Right atrium auricular region (tissue), 2 donors: ENCODE measurements around the gene DLAT. TPM values are rescaled to one million over a fixed set of nuclear protein-coding genes. Genes with fewer than 3 reads are reported as not detected.
"Not testable (repeated sequence)": the region's sequence is repeated elsewhere in the genome, so short reads cannot be mapped to it uniquely, and the experiment has no call there.

Source experiments
- DNase-seq: peaks from one replicate; pipeline ENCODE4 v3.0.0-alpha.2; 2019; ENCODE audit warnings: low spot score
- H3K27ac ChIP-seq, 2 donors: fragments of 200-600 bp; sonication (generic); 1 replicate in 1 of 2; 2 replicates in 1 of 2; pipeline ENCODE4 v1.5.1; 2016 to 2019
- H3K27me3 ChIP-seq, 2 donors: fragments of 200-600 bp; sonication (generic); one replicate each; pipeline versions ENCODE4 v1.5.1 to v1.6.0; 2017 to 2019
- H3K36me3 ChIP-seq: fragments of 200-600 bp; sonication (generic); one replicate; pipeline ENCODE4 v1.5.1; 2016
- H3K4me1 ChIP-seq, 2 donors: fragments of 200-600 bp; sonication (generic); one replicate each; pipeline versions ENCODE4 v1.5.1 to v1.6.0; 2017 to 2019
- H3K4me3 ChIP-seq, 2 donors: fragments of 200-600 bp; sonication (generic); 1 replicate in 1 of 2; 2 replicates in 1 of 2; pipeline ENCODE4 v1.5.1; 2017 to 2019; ENCODE audit warnings: mild to moderate bottlenecking in 1 of 2, moderate library complexity in 1 of 2
- H3K9me3 ChIP-seq, 2 donors: fragments of 200-600 bp; sonication (generic); one replicate each; pipeline ENCODE4 v1.5.1; 2019
- total RNA-seq, 2 donors: library from RNA; depleted of rRNA; stranded (reverse); fragments of >200 nt; gene quantifications; one replicate each; pipeline ENCODE4 v1.1.0, GENCODE V29; 2016
- TF ChIP-seq, protein P1 (sequence below), 2 donors: fragments of 200-600 bp; sonication (generic); IDR thresholded peaks; one replicate each; pipeline ENCODE4 v1.5.1; 2019; ENCODE audit warnings: antibody characterized with exemption in 2 of 2

Gene DLAT
- total RNA-seq, 2 donors from 2014 or later: 58.5 to 98.1 TPM

DNA sequence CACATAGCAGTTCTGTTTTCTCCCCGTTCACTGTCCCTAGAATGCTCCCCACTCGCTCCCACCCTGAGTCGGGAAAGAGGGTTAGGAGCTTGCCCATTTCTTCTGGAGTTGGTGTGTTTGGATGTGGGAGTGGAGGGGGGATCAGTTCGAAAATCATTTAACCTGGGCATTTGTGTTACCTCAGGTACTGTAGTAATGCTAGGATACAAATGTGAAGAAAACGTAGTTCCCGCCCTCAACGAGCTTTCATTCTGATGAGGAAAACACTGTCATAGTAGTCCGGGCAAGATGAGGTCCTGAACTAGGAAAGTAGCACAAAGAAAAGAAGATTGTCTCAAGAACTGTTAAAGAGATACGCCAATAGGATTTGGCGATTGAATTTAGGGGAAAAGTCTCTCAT is 62.0 kb downstream of the DLAT start:
- TF ChIP-seq, protein P1, sequence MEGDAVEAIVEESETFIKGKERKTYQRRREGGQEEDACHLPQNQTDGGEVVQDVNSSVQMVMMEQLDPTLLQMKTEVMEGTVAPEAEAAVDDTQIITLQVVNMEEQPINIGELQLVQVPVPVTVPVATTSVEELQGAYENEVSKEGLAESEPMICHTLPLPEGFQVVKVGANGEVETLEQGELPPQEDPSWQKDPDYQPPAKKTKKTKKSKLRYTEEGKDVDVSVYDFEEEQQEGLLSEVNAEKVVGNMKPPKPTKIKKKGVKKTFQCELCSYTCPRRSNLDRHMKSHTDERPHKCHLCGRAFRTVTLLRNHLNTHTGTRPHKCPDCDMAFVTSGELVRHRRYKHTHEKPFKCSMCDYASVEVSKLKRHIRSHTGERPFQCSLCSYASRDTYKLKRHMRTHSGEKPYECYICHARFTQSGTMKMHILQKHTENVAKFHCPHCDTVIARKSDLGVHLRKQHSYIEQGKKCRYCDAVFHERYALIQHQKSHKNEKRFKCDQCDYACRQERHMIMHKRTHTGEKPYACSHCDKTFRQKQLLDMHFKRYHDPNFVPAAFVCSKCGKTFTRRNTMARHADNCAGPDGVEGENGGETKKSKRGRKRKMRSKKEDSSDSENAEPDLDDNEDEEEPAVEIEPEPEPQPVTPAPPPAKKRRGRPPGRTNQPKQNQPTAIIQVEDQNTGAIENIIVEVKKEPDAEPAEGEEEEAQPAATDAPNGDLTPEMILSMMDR (IDR thresholded peaks at IDR 0.05): no peak
- H3K27ac ChIP-seq: peak overlapping the region; percentile 74 to 84
- peaks cover 76% of the 10 kb centered on the region for H3K36me3 ChIP-seq
- H3K4me1 ChIP-seq: peaks cover 0 to 35% of the 10 kb centered on the region in 2 donors
- H3K9me3 ChIP-seq: no peaks in the 10 kb centered on the region
- H3K4me3 ChIP-seq: peak overlapping the region; percentile 87 to 90
- no peak for DNase-seq
- H3K27me3 ChIP-seq: no peaks in the 10 kb centered on the region

DNA sequence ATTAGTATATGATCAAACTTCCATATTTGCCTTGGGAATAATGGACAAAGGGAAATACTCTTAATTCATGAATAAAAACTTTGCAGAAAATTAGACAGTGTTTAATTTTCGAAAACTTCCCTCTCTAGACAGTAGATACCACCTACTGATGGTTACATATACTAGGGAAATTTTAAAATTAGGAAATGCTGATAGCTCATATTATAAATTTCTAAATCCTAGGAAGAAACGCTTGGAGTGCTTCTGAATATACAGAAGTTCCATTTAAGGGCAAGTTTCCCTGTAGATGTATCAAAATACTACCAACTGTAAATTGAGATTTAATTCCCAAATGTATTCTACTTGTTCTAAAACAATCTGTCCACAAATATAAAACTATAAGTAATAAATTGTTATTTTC is 70.1 kb downstream of the DLAT start:
- not testable (repeated sequence) for H3K4me3 ChIP-seq, DNase-seq, H3K27ac ChIP-seq, H3K4me1 ChIP-seq, H3K9me3 ChIP-seq, H3K27me3 ChIP-seq
- H3K36me3 ChIP-seq: peaks cover 80% of the 10 kb centered on the region

DNA sequence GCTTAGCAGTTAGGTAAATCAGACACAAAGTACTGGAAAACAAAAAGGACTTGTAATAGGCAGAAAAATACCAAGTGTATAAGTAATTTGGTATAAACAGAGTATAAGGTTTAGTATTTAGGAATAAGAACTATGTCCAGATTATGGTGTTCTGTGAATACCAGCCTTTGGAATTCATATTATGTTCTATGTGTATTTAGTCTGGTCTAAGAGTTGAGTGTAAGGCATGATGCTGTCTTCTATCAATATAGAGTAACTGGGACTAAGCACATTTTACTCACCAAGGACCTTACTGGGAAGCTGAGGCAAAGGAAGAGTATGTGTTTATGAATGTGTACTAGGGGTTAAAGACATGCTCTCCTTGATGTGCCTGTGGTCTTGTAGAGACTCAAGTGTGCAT is 71.0 kb downstream of the DLAT start:
- peaks cover 71% of the 10 kb centered on the region for H3K36me3 ChIP-seq
- H3K9me3 ChIP-seq: no peaks in the 10 kb centered on the region
- H3K27me3 ChIP-seq: no peaks in the 10 kb centered on the region
- TF ChIP-seq, protein P1 (IDR thresholded peaks at IDR 0.05): no peak
- no peak overlapping the region for H3K4me3 ChIP-seq
- no peak overlapping the region for H3K27ac ChIP-seq
- no peaks in the 10 kb centered on the region for H3K4me1 ChIP-seq
- DNase-seq: no peak

DNA sequence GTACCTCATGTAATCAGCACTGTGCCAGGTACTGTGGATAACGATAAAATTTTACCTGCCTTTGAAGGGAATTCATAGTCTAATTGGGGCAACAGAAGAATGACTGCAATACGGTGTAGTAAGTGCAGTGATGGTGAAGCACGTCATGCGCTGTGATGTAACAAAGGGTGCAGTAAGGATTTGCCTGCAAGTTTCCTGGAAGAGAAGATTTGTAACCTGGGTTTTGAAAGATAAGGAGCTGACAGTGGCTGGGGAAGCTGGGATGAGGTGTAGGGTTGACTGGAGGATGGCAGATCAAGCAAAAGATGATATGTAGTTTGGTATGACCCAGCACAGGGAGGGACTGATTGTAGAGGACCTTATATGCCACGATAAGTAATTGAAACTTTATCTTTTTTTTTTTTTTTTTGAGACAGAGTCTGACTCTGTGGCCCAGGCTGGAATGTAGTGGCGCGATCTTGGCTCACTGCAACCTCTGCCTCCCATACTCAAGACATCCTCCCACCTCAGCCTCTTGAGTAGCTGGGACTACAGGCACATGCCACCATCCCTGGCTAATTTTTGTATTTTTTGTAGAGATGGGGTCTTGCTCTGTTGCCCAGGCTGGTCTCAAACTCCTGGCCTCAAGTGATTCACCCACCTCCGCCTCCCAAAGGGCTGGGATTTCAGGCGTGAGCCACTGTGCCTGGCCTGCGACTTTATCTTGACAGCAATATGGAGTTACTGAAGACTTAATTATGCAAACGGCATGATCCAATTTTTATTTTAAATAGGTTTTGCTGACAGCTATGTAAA is 72.7 kb downstream of the DLAT start:
- H3K27me3 ChIP-seq: no peaks in the 10 kb centered on the region
- H3K27ac ChIP-seq: no peak overlapping the region
- peaks cover 54% of the 10 kb centered on the region for H3K36me3 ChIP-seq
- H3K4me3 ChIP-seq: no peak overlapping the region
- DNase-seq: no peak
- H3K9me3 ChIP-seq: no peaks in the 10 kb centered on the region
- TF ChIP-seq, protein P1 (IDR thresholded peaks at IDR 0.05): no peak
- H3K4me1 ChIP-seq: no peaks in the 10 kb centered on the region

DNA sequence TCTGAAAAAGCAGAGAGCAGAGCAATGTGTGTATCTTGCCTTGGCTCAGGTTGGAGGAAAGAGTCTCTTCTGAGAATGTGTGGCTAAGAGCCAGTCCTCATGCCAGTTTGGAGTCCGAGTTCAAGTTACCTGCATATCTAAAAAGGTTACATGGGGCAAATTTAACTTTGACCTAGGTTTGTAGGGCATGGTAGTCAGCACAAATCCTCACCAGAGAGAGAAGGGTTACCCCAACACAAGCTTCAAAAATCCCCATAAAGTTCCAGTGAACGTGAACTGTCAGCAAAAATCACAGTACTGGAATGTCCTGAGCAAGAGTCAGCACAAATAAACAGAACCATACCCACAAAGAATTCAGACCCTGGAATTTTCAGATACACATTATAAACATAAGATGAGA is 75.3 kb downstream of the DLAT start:
- H3K4me3 ChIP-seq: no peak overlapping the region
- H3K36me3 ChIP-seq: peaks cover 28% of the 10 kb centered on the region
- no peaks in the 10 kb centered on the region for H3K4me1 ChIP-seq
- TF ChIP-seq, protein P1 (IDR thresholded peaks at IDR 0.05): no peak
- H3K27ac ChIP-seq: no peak overlapping the region
- H3K9me3 ChIP-seq: no peaks in the 10 kb centered on the region
- no peak for DNase-seq
- H3K27me3 ChIP-seq: no peaks in the 10 kb centered on the region

DNA sequence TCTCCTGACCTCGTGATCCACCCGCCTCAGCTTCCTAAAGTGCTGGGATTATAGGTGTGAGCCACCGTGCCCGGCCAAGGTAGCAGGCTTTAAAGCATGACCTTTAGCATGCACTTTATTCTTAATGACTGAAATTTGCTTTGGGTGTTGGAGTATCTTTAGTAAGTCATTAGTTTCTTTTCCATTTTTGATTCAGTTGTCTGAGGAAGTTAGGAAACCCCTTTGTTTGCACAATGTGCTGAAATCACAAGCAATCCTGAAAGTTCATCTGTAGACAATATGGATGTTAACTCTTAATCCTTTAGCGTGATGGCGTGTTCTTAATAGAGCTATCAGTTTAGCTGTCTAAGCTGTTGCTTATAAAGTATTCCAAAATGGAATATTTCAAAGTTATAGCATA is 78.2 kb downstream of the DLAT start:
- TF ChIP-seq, protein P1 (IDR thresholded peaks at IDR 0.05): no peak
- H3K27me3 ChIP-seq: no peaks in the 10 kb centered on the region
- H3K27ac ChIP-seq: no peak overlapping the region
- no peaks in the 10 kb centered on the region for H3K9me3 ChIP-seq
- H3K36me3 ChIP-seq: peaks cover 4% of the 10 kb centered on the region
- no peak overlapping the region for H3K4me3 ChIP-seq
- no peaks in the 10 kb centered on the region for H3K4me1 ChIP-seq
- no peak for DNase-seq
